ENCODE data around the gene SUOX. TPM values are rescaled to one million over a fixed set of nuclear protein-coding genes. Genes with fewer than 3 reads are reported as not detected.

SUOX gene
- total RNA-seq, 2 experiments from 2014 or later: 0.82 to 1.2 TPM

DNA sequence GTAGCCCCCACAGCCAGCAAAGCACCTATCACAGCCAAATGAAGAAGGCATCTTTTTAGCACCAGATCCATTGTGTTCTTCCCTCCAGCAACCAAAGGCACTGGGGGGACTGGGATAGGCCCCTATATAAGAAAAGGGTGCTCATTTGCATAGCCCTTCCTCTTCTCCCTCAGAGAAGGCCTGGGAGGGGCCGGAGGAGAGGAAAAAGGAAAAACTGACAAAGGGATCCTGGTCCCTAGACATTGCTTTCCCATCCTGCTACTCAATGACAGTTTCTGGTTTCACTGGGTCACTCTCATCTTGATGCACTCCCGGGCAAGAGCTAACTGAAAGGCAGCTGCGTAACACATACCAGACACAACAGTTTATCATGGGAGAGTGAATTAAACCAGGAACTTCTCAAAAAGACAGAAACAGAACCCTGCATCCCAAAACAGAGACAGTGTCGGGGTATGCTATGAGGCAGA lies 31.1 kb upstream of the SUOX start, which contains the start of gene PMEL:
TSS of gene PMEL (minus strand) at position 102 of the 467 bp plus-strand sequence. CDS start at position 71, 31 bp downstream.
- Mint-ChIP-seq H3K27me3 (no peaks in the 10 kb centered on the region), H3K4me1 (ENCODE audit: low read depth) (peaks cover 33% of the 10 kb centered on the region), H3K36me3 (ENCODE audit: low read depth) (peaks cover 9% of the 10 kb centered on the region), H3K27ac (peak within 1 kb of the TSS; percentile 79), H3K4me3 (peak within 1 kb of the TSS; percentile 91), H3K9me3 (no peaks in the 10 kb centered on the region)
- DNase-seq: no peak
- CTCF ChIA-PET: no interaction called here
- Histone ChIP-seq H3K9me3 (ENCODE audit: control insufficient read depth in 1 of 2, insufficient read depth in 1 of 2, low read length in 2 of 2) (no peaks in the 10 kb centered on the region), H3K27ac (ENCODE audit: low read depth in 1 of 2, low read length in 2 of 2) (no peak within 1 kb of the TSS), H3K36me3 (ENCODE audit: insufficient read depth, low read length) (no peaks in the 10 kb centered on the region), H3K27me3 (ENCODE audit: control insufficient read depth in 1 of 2, insufficient read depth in 2 of 2, low read length in 2 of 2) (no peaks in the 10 kb centered on the region), H3K4me1 (ENCODE audit: insufficient read depth, low read length) (peaks cover 23% of the 10 kb centered on the region), H3K4me3 (ENCODE audit: low read length) (peak within 1 kb of the TSS; percentile 89)
- POLR2A ChIA-PET: interaction anchor here (1.9 kb wide), 1 partner anchor 8 kb away, joined by 9 read pairs; the partner anchor contains the start of gene RAB5B
- TF ChIP-seq, protein P1, sequence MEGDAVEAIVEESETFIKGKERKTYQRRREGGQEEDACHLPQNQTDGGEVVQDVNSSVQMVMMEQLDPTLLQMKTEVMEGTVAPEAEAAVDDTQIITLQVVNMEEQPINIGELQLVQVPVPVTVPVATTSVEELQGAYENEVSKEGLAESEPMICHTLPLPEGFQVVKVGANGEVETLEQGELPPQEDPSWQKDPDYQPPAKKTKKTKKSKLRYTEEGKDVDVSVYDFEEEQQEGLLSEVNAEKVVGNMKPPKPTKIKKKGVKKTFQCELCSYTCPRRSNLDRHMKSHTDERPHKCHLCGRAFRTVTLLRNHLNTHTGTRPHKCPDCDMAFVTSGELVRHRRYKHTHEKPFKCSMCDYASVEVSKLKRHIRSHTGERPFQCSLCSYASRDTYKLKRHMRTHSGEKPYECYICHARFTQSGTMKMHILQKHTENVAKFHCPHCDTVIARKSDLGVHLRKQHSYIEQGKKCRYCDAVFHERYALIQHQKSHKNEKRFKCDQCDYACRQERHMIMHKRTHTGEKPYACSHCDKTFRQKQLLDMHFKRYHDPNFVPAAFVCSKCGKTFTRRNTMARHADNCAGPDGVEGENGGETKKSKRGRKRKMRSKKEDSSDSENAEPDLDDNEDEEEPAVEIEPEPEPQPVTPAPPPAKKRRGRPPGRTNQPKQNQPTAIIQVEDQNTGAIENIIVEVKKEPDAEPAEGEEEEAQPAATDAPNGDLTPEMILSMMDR (IDR thresholded peaks at IDR 0.05): no peak
- ATAC-seq (ENCODE audit: poor library complexity): peak; percentile 3
- intact Hi-C loops (cut with DNase I, micrococcal nuclease): loop anchor here in 1 of 2 experiments (2.0 kb wide), 1 partner anchor 17 kb away; no protein-coding TSS in a partner anchor

DNA sequence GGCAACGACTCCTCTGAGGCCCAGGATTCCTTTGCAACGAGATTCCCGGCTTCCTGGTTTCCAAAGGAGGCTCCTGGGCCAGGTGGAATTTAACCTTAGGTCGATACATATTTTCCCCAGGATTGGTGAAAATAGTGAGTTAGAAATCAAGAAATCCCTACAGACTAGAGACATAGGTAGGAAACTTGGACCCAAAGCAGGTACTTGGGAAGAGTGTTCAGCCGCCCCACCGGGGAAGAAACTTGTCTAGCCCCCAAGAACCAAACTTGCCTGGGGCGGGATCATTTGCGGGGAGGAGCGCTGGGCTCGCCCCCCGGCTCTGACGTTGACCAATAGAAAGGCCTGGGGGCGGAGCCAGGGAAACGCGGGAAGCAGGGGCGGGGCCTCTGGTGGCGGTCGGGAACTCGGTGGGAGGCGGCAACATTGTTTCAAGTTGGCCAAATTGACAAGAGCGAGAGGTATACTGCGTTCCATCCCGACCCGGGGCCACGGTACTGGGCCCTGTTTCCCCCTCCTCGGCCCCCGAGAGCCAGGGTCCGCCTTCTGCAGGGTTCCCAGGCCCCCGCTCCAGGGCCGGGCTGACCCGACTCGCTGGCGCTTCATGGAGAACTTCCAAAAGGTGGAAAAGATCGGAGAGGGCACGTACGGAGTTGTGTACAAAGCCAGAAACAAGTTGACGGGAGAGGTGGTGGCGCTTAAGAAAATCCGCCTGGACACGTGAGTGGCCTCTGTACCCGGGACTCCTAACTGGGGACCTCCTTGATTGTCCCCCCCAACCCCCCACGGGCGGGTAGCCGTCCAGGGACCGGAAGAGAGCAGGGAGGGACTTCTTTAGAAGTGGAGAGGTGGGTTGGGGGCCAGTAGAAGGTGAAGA lies 30.4 kb upstream of the SUOX start, which contains the start of gene CDK2:
TSS of gene CDK2 (plus strand) at position 423 of the 874 bp plus-strand sequence. CDS start at position 602, 179 bp downstream.
- peak; percentile 56 to 95 (median 83) for DNase-seq
- peak within 1 kb of the TSS; percentile 79 for H3K27ac Mint-ChIP-seq
- intact Hi-C loops (cut with DNase I, micrococcal nuclease): no loop called here
- Histone ChIP-seq H3K4me3 (ENCODE audit: low read length) (peak within 1 kb of the TSS; percentile 89), H3K27ac (ENCODE audit: low read depth in 1 of 2, low read length in 2 of 2) (no peak within 1 kb of the TSS), H3K27me3 (ENCODE audit: control insufficient read depth in 1 of 2, insufficient read depth in 2 of 2, low read length in 2 of 2) (no peaks in the 10 kb centered on the region), H3K4me1 (ENCODE audit: insufficient read depth, low read length) (peaks cover 23% of the 10 kb centered on the region), H3K36me3 (ENCODE audit: insufficient read depth, low read length) (no peaks in the 10 kb centered on the region), H3K9me3 (ENCODE audit: control insufficient read depth in 1 of 2, insufficient read depth in 1 of 2, low read length in 2 of 2) (no peaks in the 10 kb centered on the region)
- peaks cover 9% of the 10 kb centered on the region for H3K36me3 Mint-ChIP-seq (ENCODE audit: low read depth)
- peak within 1 kb of the TSS; percentile 91 for H3K4me3 Mint-ChIP-seq
- ChIA-PET POLR2A (interaction anchor here (0.6 to 0.8 kb wide), 4 partner anchors 16 to 1495 kb away, joined by 3 to 5 read pairs (median 3); partner anchors contain the start of genes ORMDL2 and SARNP), CTCF (no interaction called here)
- peak; percentile 98 for ATAC-seq (ENCODE audit: poor library complexity)
- TF ChIP-seq, protein P1 (IDR thresholded peaks at IDR 0.05): no peak
- H3K9me3 Mint-ChIP-seq: no peaks in the 10 kb centered on the region
- peaks cover 33% of the 10 kb centered on the region for H3K4me1 Mint-ChIP-seq (ENCODE audit: low read depth)
- no peaks in the 10 kb centered on the region for H3K27me3 Mint-ChIP-seq

GRCh38 chr12:55969356-55969755 lies 27.7 kb upstream of the SUOX start:
- Mint-ChIP-seq H3K9me3 (no peaks in the 10 kb centered on the region), H3K27me3 (no peaks in the 10 kb centered on the region), H3K27ac (no peak overlapping the region), H3K36me3 (ENCODE audit: low read depth) (peaks cover 9% of the 10 kb centered on the region), H3K4me3 (no peak overlapping the region), H3K4me1 (ENCODE audit: low read depth) (peaks cover 33% of the 10 kb centered on the region)
- intact Hi-C loops (cut with DNase I, micrococcal nuclease): no loop called here
- TF ChIP-seq, protein P1 (IDR thresholded peaks at IDR 0.05): no peak
- H3K4me3 ChIP-seq (ENCODE audit: low read length): no peak overlapping the region
- H3K4me1 ChIP-seq (ENCODE audit: insufficient read depth, low read length): peaks cover 32% of the 10 kb centered on the region
- H3K27ac ChIP-seq (ENCODE audit: low read depth in 1 of 2, low read length in 2 of 2): no peak overlapping the region
- ATAC-seq (ENCODE audit: poor library complexity) (no peak), DNase-seq (no peak)
- H3K27me3 ChIP-seq (ENCODE audit: control insufficient read depth in 1 of 2, insufficient read depth in 2 of 2, low read length in 2 of 2): no peaks in the 10 kb centered on the region
- H3K9me3 ChIP-seq (ENCODE audit: control insufficient read depth in 1 of 2, insufficient read depth in 1 of 2, low read length in 2 of 2): no peaks in the 10 kb centered on the region
- POLR2A ChIA-PET: interaction anchor here (0.7 to 2.0 kb wide), 2 partner anchors 14 to 15 kb away, joined by 3 to 7 read pairs; no protein-coding TSS in a partner anchor
- CTCF ChIA-PET: interaction anchor here (0.9 to 1.3 kb wide), 2 partner anchors 27 to 214 kb away, joined by 3 to 4 read pairs; no protein-coding TSS in a partner anchor
- H3K36me3 ChIP-seq (ENCODE audit: insufficient read depth, low read length): no peaks in the 10 kb centered on the region
